GM18507 (cell line): Measurements from ENCODE around the gene TNC.

Source experiments
- DNase-seq: peaks from one replicate; pipeline ENCODE4 v3.0.0; 2011; ENCODE audit warnings: low read depth; ENCODE audit not compliant: insufficient read length; ENCODE audit errors: extremely low spot score
- FAIRE-seq: peaks from 2 replicates; lab custom pipeline; 2011; peaks lifted over from hg19 to GRCh38; lab: Jason Lieb, UNC

Gene TNC

GRCh38 chr9:115024925-115025535 lies 92.9 kb downstream of the TNC start:
- DNase-seq (no peak), FAIRE-seq (no peak)

DNA sequence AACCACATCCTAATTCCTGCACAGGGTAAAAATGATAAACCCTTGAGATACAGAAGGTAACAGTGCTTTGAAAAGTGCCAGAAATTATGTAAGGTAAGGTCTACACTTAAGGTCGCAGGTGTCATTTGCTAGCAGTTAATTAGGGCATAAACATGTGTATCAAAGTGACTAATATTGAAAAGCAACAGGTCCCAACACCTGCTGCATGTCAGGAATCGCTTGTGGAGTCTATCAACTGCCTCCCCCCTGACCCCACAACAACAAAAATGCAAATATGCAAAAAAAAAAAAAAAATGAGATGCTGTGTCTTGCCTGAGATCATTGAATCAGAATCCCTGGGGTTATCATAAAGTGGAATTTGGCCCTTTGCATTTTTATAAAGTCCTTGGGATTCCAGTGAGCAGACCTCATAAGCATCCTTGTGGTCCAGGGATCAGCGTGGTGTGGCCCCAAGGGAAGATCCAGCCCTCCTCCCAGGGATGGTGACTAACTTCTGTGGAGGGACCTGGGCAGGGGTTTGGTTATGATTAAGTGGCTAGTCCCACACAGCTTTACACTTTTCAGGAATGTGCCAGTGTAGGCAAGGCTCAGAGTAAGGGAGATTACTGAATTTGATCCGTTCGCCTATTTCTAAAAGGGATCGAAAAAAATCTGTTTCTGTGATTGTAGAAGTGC lies 95.1 kb downstream of the TNC start:
- FAIRE-seq: no peak
- no peak for DNase-seq

DNA sequence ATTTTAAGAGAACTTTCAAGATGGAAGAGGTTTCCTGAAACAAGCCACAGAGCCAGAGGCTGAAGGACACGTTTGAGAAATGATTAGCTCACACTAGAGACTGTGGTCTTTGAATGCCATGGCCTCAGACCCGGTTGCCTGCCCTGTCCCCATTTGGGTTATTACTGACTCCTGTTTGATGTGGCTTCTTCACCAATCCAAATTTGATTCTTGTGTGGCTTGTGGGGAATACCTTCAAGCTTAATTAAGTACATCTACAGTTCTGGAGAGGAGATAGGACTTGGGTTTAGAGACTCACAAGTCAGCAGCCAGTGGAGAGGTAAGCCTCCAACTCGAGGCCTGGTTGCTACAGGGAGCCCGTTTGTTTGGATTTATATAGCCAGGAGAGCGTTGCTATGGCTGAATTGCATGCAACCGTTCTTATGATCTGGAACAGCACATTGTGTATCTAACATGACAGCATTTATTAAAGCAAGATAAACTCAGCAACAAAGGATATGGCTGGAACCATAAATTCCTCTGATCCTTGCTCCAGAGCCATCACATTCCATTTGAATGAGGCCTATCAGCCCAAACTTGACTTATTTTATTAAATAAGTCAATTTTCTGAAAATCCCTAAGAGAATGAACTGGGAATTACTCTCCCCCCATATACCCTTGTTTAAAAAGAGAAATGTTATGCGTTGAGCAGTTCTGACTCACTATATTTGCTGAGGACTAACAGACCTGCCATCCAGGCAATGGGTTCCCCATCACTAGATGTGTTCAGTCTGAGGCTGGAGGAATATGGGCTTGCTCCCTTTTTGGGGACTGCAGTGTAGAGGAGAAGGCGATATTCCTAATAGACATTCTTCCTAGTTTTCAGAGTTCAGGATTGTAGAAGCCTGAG lies 99.2 kb downstream of the TNC start:
- no peak for DNase-seq
- FAIRE-seq: no peak

- no peak for FAIRE-seq
- no peak for DNase-seq
Measured at GRCh38 chr9:115016344-115016743, 101.6 kb downstream of the TNC start.

GRCh38 chr9:115015018-115015635 lies 102.8 kb downstream of the TNC start:
- DNase-seq (peak; percentile 9), FAIRE-seq (peak; percentile 47)

DNA sequence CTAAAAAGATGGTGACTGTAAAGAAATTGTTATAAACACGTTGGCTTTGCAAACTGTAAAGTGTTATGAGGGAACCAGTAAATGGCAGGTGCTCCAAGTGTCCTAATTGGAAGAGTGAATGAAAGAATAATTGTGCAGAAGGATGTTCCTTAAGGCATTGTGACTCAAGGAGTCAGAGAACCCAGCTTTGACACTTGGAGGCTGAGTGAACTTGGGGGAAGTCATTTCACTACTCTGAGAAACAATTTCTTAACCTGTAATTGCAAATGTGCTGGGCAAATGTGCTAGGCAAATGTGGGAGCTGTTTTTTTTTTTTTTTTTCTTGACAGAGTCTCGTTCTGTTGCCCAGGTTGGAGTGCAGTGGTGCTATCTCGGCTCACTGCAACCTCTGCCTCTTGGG lies 103.5 kb downstream of the TNC start:
- no peak for DNase-seq
- no peak for FAIRE-seq

DNA sequence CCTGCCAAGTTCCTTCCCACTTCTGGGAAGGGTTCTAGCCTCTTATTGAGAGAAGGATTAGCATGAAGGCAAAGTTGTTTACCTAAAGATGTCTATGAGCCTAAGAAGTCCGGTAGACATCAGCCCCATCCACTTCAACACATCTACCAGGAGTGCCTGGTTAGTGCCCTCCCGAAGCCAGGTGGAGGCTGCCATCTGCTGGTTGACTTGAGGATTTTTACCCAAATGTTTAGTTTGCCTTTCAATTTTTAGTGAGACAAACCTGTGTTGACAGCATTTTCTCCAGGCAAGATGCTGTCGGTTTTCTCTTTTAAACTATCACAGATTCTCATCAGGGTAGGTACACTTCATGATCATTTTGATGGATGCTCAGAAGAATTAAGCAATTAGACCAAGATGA lies 104.0 kb downstream of the TNC start:
- DNase-seq (peak; percentile 50), FAIRE-seq (peak; percentile 83)

DNA sequence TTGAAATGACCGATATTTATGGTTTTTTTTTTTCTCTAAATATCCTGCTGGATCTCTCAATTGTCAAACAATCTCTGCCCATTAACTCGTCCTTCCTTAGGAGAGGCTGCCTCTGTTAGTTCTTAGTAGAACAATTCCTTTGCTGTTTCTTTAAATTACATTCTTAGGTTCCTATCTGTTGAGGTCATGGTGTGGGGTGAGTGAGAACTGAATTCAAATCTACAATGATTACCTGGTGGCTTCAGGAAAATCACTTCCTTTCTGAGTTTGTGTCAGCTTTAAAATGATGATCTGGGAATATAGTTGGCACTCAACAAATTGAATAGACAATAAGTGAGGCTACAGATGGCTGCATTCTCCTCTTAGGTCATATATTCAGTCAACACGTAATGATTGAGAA lies 105.5 kb downstream of the TNC start:
- DNase-seq: no peak
- FAIRE-seq: no peak

GRCh38 chr9:115010874-115011273 lies 107.1 kb downstream of the TNC start:
- DNase-seq (no peak), FAIRE-seq (no peak)

DNA sequence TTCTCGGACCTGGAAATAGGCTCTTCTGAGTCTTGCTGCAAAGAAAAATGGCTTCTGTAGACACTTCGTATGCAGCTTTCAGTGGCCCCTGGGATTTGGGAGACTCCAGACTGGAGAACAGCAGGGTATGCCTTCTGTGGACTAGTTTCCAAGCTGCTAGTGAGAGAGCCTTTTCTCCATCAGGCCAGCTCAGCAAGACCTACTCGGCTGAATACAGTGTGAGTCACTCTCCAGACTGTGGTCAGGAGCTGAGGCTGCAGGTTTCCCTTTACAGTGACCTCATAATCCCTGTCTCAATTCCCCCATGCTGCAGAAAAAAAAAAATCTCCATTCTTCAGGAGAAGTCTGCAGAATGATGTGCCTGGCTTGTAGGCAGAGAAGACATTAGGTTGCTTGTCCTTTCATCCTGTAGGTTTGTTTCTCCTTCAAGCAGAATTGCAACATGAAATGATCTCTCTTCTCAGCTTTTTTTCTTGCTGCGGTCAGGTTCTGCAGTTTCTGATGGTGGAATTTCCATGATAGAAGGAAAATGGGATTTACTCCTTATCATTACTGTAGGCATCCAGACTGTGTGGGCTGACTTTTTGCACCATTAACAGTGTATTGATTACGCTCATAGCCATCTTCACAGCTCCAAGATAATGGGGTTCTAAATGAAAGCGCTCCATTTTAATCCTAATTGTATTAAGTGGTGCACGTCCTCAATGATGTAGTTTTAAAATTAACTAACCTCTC lies 109.3 kb downstream of the TNC start:
- DNase-seq: no peak
- no peak for FAIRE-seq

GRCh38 chr9:115006660-115007059 lies 111.3 kb downstream of the TNC start:
- FAIRE-seq: no peak
- DNase-seq: no peak

- FAIRE-seq: no peak
- DNase-seq: no peak
Measured at GRCh38 chr9:115005322-115005721, 112.6 kb downstream of the TNC start.

- DNase-seq (no peak), FAIRE-seq (no peak)
Measured at GRCh38 chr9:115004545-115004944, 113.4 kb downstream of the TNC start.

DNA sequence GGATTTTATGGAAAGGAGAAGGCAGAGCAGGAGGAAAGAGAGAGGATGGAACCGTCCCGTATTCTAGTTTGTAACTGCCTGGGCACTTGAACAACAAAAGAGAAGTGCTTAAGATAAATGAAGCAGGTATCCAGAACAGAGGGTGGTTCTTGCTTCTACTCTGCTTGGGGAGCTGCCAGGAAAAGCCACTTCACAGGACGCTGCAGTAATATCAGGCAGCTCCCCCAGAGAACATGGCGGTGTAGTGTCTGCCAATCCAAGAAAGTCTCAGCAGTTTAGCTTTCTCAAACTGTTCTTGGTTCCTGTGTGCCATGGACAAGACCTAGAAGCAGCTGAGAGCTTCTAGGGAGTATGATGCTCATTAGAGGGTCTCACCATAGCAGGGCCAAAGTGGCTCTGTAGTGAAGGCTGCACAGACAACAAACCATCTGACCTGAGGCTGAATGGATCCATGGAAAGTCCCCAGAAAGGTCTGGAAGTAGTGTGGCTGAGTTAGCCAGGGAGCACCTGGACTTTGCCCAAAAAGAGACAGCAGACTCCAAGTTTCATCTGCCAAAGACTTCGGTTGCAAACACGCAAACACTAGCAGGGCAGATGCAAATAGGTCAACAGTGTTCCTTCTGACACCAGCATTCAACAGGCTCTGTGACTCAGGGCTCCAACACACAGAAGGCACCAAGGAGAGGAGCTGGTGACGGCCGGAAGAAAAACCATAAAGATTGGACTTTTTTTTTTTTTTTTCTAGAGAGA lies 115.4 kb downstream of the TNC start:
- FAIRE-seq: no peak
- DNase-seq: no peak

GRCh38 chr9:115000217-115000639 lies 117.7 kb downstream of the TNC start:
- no peak for FAIRE-seq
- DNase-seq: no peak

DNA sequence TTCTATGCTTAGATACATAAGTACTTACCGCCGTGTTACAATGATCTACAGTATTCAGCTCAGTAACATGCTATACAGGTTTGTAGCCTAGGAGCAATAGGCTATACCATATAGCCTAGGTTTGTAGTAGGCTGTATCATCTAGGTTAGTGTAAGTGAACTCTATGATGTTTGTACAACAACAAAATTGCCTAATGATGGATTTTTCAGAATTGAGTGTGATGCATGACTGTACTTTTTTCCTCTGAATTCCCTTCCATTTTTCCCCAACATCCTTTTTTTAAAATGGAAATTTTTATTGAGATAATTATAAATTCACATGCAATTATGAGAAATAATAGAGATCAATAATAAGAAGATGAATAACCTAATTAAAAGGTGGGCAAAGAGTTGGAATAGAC lies 119.6 kb downstream of the TNC start:
- FAIRE-seq (no peak), DNase-seq (no peak)

DNA sequence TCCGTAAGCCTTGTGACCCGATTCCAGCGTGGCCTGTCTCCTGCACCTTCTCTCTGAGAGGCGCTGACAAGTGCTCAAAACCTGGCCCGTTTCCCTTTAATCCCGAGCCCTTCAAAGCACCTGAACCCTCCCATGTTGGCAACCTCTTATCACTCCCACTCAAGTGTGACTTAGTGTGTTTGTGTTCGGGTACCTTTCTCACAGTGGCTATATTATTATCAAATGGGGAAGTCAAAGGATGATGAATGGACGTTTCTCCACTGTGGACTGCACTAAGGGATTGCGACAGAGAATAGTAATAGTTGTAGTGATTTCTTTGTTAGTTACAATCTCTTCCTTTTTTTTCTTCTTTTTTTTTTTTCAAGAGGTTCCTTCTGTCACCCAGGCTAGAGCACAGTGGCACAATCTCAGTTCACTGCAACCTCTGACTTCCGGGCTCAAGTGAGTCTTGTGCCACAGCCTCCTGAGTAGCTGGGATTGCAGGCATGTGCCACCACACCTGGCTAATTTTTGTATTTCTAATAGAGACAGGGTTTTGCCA lies 122.2 kb downstream of the TNC start:
- FAIRE-seq: no peak
- DNase-seq: no peak

DNA sequence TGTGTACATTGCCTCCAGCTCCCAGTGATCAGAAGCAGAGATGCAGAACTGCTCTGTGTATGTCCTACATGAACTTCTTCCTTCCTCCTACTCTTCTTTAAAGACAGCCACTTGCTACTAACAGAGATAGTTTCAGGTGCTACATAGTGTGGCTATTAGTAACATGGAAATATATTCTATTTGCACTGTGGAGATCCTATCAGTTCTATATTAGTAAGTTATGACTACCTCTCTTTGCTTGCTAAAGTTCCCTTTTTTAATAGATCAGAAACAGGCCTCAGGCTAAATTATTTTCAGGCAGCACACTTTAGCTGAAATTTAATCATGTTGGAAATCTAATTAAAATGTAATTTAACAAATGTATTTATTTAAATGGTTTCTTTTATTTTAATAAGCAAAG lies 123.2 kb downstream of the TNC start:
- FAIRE-seq (no peak), DNase-seq (no peak)

DNA sequence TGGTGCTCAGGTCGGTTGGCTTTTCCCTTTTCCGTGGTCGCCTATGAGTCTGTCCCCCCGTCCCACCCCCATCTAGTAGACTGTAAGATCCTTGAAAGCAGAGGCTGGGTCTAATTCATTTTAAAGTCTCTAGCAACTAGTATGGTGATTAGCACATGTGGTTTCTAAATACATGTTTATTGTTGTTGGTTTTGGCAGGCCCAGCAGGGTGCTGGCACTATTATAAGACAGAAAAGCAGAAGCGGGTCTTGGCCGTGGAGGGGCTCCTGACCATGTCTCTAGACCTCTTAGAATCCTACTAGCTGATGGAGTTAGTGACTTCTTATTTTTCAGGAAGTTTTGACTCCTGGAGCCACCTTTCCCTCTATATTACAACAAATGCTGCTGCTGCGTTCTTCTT lies 126.1 kb downstream of the TNC start:
- DNase-seq (no peak), FAIRE-seq (no peak)
